Ecto neural progenitor cell (in vitro differentiated cells): ENCODE measurements around the gene RYR1.

Source experiments
- DNase-seq: peaks from one replicate; pipeline ENCODE4 v3.0.0-alpha.2; 2018; ENCODE audit warnings: low spot score

RYR1 gene

GRCh38 chr19:38433268-38433733 is at the start of gene RYR1:
Gene RYR1, plus strand, starts transcription at chr19:38433691. Its CDS starts 139 bp downstream, at chr19:38433830.
- DNase-seq, result peak; percentile 92

- DNase-seq, result no peak
These were observed 49.7 kb upstream of the RYR1 start for GRCh38 chr19:38383743-38384142.

GRCh38 chr19:38384209-38385027 is 49.1 kb upstream of the RYR1 start:
- peak; percentile 76 for DNase-seq

GRCh38 chr19:38385057-38385803 is 48.3 kb upstream of the RYR1 start:
- DNase-seq, result no peak

- peak; percentile 68 for DNase-seq
These were observed 47.7 kb upstream of the RYR1 start for GRCh38 chr19:38385804-38386257.

GRCh38 chr19:38386300-38386970 is 47.1 kb upstream of the RYR1 start:
- DNase-seq, result peak; percentile 66

GRCh38 chr19:38386971-38387549 is 46.4 kb upstream of the RYR1 start:
- peak; percentile 61 for DNase-seq

- peak; percentile 96 for DNase-seq
These were observed 45.7 kb upstream of the RYR1 start, which contains the start of gene GGN for GRCh38 chr19:38387550-38388348. Gene GGN, minus strand, starts transcription at chr19:38388034. Its CDS starts 773 bp downstream, at chr19:38387261.

- DNase-seq, result no peak
These were observed 45.0 kb upstream of the RYR1 start, which contains the start of gene SPRED3 for GRCh38 chr19:38388349-38389100. Gene SPRED3, plus strand, starts transcription at chr19:38388697. Its CDS starts 1,606 bp downstream, at chr19:38390303.

GRCh38 chr19:38389101-38389925 is 44.2 kb upstream of the RYR1 start:
- DNase-seq, result peak; percentile 73

GRCh38 chr19:38389957-38390924 is 43.2 kb upstream of the RYR1 start:
- DNase-seq, result no peak

- DNase-seq, result no peak
These were observed 41.5 kb upstream of the RYR1 start for GRCh38 chr19:38391911-38392464.

- DNase-seq, result no peak
These were observed 40.7 kb upstream of the RYR1 start for GRCh38 chr19:38392707-38393308.

GRCh38 chr19:38394488-38394887 is 39.0 kb upstream of the RYR1 start:
- peak; percentile 86 for DNase-seq

GRCh38 chr19:38395381-38396114 is 37.9 kb upstream of the RYR1 start:
- DNase-seq, result no peak

- DNase-seq, result no peak
These were observed 34.4 kb upstream of the RYR1 start for GRCh38 chr19:38399081-38399480.

- DNase-seq, result no peak
These were observed 34.0 kb upstream of the RYR1 start for GRCh38 chr19:38399537-38399936.
